Neuron (in vitro differentiated cells): ENCODE measurements around the gene XKR7.

Source experiments
- H2AFZ ChIP-seq: one replicate; pipeline ENCODE4 v1.6.1; 2013; ENCODE audit warnings: low read depth, mild to moderate bottlenecking, inconsistent platforms, low read length, moderate library complexity
- H3K27me3 ChIP-seq: one replicate; pipeline ENCODE4 v1.6.1; 2013; ENCODE audit warnings: low read length; ENCODE audit not compliant: insufficient read depth
- H3K36me3 ChIP-seq: one replicate; pipeline ENCODE4 v1.6.1; 2013; ENCODE audit warnings: low read length; ENCODE audit not compliant: insufficient read depth
- H3K4me1 ChIP-seq: one replicate; pipeline ENCODE4 v1.6.1; 2013; ENCODE audit warnings: low read length; ENCODE audit not compliant: insufficient read depth
- H3K4me3 ChIP-seq: 2 replicates; pipeline ENCODE4 v1.5.1; 2013; ENCODE audit warnings: mild to moderate bottlenecking, low read length, moderate library complexity
- H3K9me3 ChIP-seq: one replicate; pipeline ENCODE4 v1.6.1; 2013; ENCODE audit warnings: low read length

XKR7 gene

GRCh38 chr20:31951203-31951529, 16.8 kb upstream of the XKR7 start:
- peaks cover 6% of the 10 kb centered on the region for H3K9me3 ChIP-seq
- peak overlapping the region; percentile 100 for H3K4me3 ChIP-seq
- H3K36me3 ChIP-seq, result peaks cover 40% of the 10 kb centered on the region
- H3K27me3 ChIP-seq, result peaks cover 3% of the 10 kb centered on the region
- peaks cover 14% of the 10 kb centered on the region for H3K4me1 ChIP-seq
- H2AFZ ChIP-seq, result peak overlapping the region; percentile 84

- Histone ChIP-seq H2AFZ (peak within 1 kb of the TSS; percentile 84), H3K36me3 (peaks cover 34% of the 10 kb centered on the region), H3K4me1 (peaks cover 14% of the 10 kb centered on the region), H3K9me3 (peaks cover 6% of the 10 kb centered on the region), H3K4me3 (peak within 1 kb of the TSS; percentile 100), H3K27me3 (peaks cover 3% of the 10 kb centered on the region)
Measured at GRCh38 chr20:31951530-31952453, 16.2 kb upstream of the XKR7 start, which contains the start of gene PDRG1. Gene PDRG1 (minus strand): TSS chr20:31952046. CDS start chr20:31951961, 85 bp downstream.

GRCh38 chr20:31953556-31954148, 14.3 kb upstream of the XKR7 start:
- Histone ChIP-seq H3K27me3 (peaks cover 3% of the 10 kb centered on the region), H3K4me3 (no peak overlapping the region), H3K36me3 (peaks cover 15% of the 10 kb centered on the region), H3K9me3 (no peaks in the 10 kb centered on the region), H2AFZ (no peak overlapping the region), H3K4me1 (peaks cover 14% of the 10 kb centered on the region)

GRCh38 chr20:31954500-31954899, 13.5 kb upstream of the XKR7 start:
- H3K27me3 ChIP-seq, result peaks cover 6% of the 10 kb centered on the region
- H3K4me3 ChIP-seq, result no peak overlapping the region
- no peak overlapping the region for H2AFZ ChIP-seq
- no peaks in the 10 kb centered on the region for H3K9me3 ChIP-seq
- H3K36me3 ChIP-seq, result peaks cover 8% of the 10 kb centered on the region
- H3K4me1 ChIP-seq, result peaks cover 14% of the 10 kb centered on the region

GRCh38 chr20:31956556-31957526, 11.1 kb upstream of the XKR7 start:
- peaks cover 11% of the 10 kb centered on the region for H3K27me3 ChIP-seq

GRCh38 chr20:31962761-31963160, 5.2 kb upstream of the XKR7 start:
- Histone ChIP-seq H3K27me3 (peaks cover 48% of the 10 kb centered on the region), H3K4me3 (no peak overlapping the region)

More at GRCh38 chr20:31956556-31957526, 11.1 kb upstream of the XKR7 start:
- no peak overlapping the region for H3K4me3 ChIP-seq
- H3K36me3 ChIP-seq, result no peaks in the 10 kb centered on the region
- no peak overlapping the region for H2AFZ ChIP-seq
- no peaks in the 10 kb centered on the region for H3K4me1 ChIP-seq
- no peaks in the 10 kb centered on the region for H3K9me3 ChIP-seq

GRCh38 chr20:31963889-31964288, 4.1 kb upstream of the XKR7 start:
- H3K27me3 ChIP-seq, result peaks cover 48% of the 10 kb centered on the region
- H3K36me3 ChIP-seq, result no peaks in the 10 kb centered on the region
- H3K4me1 ChIP-seq, result peaks cover 2% of the 10 kb centered on the region
- no peak overlapping the region for H2AFZ ChIP-seq
- no peaks in the 10 kb centered on the region for H3K9me3 ChIP-seq
- H3K4me3 ChIP-seq, result no peak overlapping the region

More at GRCh38 chr20:31962761-31963160, 5.2 kb upstream of the XKR7 start:
- Histone ChIP-seq H3K9me3 (no peaks in the 10 kb centered on the region), H3K36me3 (no peaks in the 10 kb centered on the region), H3K4me1 (peaks cover 2% of the 10 kb centered on the region), H2AFZ (no peak overlapping the region)

GRCh38 chr20:31966991-31967655, 828 bp upstream of the XKR7 start:
- Histone ChIP-seq H3K36me3 (no peaks in the 10 kb centered on the region), H3K4me1 (peaks cover 2% of the 10 kb centered on the region), H3K9me3 (no peaks in the 10 kb centered on the region), H3K27me3 (peaks cover 48% of the 10 kb centered on the region), H3K4me3 (peak overlapping the region; percentile 50), H2AFZ (no peak overlapping the region)

GRCh38 chr20:31968291-31969126, 558 bp downstream of the XKR7 start:
- Histone ChIP-seq H3K36me3 (no peaks in the 10 kb centered on the region), H2AFZ (no peak overlapping the region), H3K4me1 (peaks cover 2% of the 10 kb centered on the region), H3K9me3 (no peaks in the 10 kb centered on the region), H3K27me3 (peaks cover 43% of the 10 kb centered on the region), H3K4me3 (peak overlapping the region; percentile 50)

GRCh38 chr20:31969991-31970390, 2.0 kb downstream of the XKR7 start:
- H2AFZ ChIP-seq, result no peak overlapping the region
- H3K4me3 ChIP-seq, result no peak overlapping the region
- H3K27me3 ChIP-seq, result peaks cover 30% of the 10 kb centered on the region
- no peaks in the 10 kb centered on the region for H3K36me3 ChIP-seq
- no peaks in the 10 kb centered on the region for H3K9me3 ChIP-seq
- peaks cover 6% of the 10 kb centered on the region for H3K4me1 ChIP-seq

- Histone ChIP-seq H3K27me3 (peaks cover 11% of the 10 kb centered on the region), H3K36me3 (no peaks in the 10 kb centered on the region), H3K4me3 (no peak overlapping the region), H2AFZ (no peak overlapping the region), H3K4me1 (peaks cover 11% of the 10 kb centered on the region), H3K9me3 (no peaks in the 10 kb centered on the region)
Measured at GRCh38 chr20:31972471-31973021, 4.6 kb downstream of the XKR7 start.
